ENCODE data around the gene AMBP.

DNA sequence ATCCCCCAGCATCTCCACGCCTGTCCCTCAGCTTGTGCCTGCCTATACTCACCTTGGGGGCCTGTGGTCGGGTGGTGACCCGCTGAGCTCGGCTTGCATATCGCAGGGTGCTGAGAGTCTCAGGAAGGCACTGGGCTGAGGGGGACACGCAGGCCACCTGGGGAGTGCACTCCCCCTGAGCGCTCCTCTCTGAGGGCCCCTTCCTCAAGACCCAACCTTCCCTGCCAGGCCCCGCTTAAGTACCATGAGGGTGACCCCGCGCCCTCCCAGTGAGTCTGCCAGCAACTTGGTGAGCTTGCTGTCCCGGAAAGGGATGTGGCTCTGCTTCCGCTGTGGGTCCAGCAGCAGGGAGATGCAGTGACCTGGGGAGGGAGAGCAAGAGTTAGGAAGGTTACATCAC is 16.9 kb upstream of the AMBP start:
- TF ChIP-seq, protein P1, sequence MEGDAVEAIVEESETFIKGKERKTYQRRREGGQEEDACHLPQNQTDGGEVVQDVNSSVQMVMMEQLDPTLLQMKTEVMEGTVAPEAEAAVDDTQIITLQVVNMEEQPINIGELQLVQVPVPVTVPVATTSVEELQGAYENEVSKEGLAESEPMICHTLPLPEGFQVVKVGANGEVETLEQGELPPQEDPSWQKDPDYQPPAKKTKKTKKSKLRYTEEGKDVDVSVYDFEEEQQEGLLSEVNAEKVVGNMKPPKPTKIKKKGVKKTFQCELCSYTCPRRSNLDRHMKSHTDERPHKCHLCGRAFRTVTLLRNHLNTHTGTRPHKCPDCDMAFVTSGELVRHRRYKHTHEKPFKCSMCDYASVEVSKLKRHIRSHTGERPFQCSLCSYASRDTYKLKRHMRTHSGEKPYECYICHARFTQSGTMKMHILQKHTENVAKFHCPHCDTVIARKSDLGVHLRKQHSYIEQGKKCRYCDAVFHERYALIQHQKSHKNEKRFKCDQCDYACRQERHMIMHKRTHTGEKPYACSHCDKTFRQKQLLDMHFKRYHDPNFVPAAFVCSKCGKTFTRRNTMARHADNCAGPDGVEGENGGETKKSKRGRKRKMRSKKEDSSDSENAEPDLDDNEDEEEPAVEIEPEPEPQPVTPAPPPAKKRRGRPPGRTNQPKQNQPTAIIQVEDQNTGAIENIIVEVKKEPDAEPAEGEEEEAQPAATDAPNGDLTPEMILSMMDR (tag by site-specific recombination; IDR thresholded peaks at IDR 0.05), result no peak
- TF ChIP-seq ZNF610 (tag by site-specific recombination; IDR thresholded peaks at IDR 0.05; ENCODE audit: borderline replicate concordance) (no peak), ZNF670 (tag by site-specific recombination; IDR thresholded peaks at IDR 0.05; ENCODE audit: low read depth) (no peak)
